DMS53 (cell line): Measurements from ENCODE around the gene GGA1.
"Not testable (repeated sequence)": the region's sequence is repeated elsewhere in the genome, so short reads cannot be mapped to it uniquely, and the experiment has no call there.

Experiments
- DNase-seq: peaks from one replicate; lab custom pipeline; 2025; lab: John Stamatoyannopoulos, UW

GGA1 gene

GRCh38 chr22:37650463-37651136 lies 42.0 kb downstream of the GGA1 start:
- no peak for DNase-seq

- no peak for DNase-seq
Measured at GRCh38 chr22:37654563-37655251, 46.1 kb downstream of the GGA1 start.

GRCh38 chr22:37655252-37655563 lies 46.6 kb downstream of the GGA1 start:
- no peak for DNase-seq

- not testable (repeated sequence) for DNase-seq
Measured at GRCh38 chr22:37656583-37656982, 47.9 kb downstream of the GGA1 start.

- DNase-seq, result peak; percentile 32
Measured at GRCh38 chr22:37657590-37658132, 49.0 kb downstream of the GGA1 start.

GRCh38 chr22:37658133-37659065 lies 49.8 kb downstream of the GGA1 start, which contains the start of gene PDXP:
Gene PDXP (plus strand): TSS chr22:37658723. CDS start chr22:37658783, 60 bp downstream.
- DNase-seq, result peak; percentile 96

- peak; percentile 23 for DNase-seq
Measured at GRCh38 chr22:37659066-37659896, 50.6 kb downstream of the GGA1 start.

GRCh38 chr22:37659897-37660708 lies 51.5 kb downstream of the GGA1 start:
- no peak for DNase-seq

- no peak for DNase-seq
Measured at GRCh38 chr22:37660709-37661045, 52.0 kb downstream of the GGA1 start.

- DNase-seq, result peak; percentile 10
Measured at GRCh38 chr22:37661160-37661924, 52.7 kb downstream of the GGA1 start.

GRCh38 chr22:37662039-37662438 lies 53.4 kb downstream of the GGA1 start:
- DNase-seq, result no peak

GRCh38 chr22:37663521-37664140 lies 55.0 kb downstream of the GGA1 start:
- DNase-seq, result no peak

GRCh38 chr22:37664249-37665101 lies 55.8 kb downstream of the GGA1 start:
- DNase-seq, result no peak

GRCh38 chr22:37665487-37665886 lies 56.9 kb downstream of the GGA1 start:
- no peak for DNase-seq

- no peak for DNase-seq
Measured at GRCh38 chr22:37669586-37669985, 61.0 kb downstream of the GGA1 start.

- no peak for DNase-seq
Measured at GRCh38 chr22:37672206-37672919, 63.7 kb downstream of the GGA1 start.

GRCh38 chr22:37672920-37673455 lies 64.4 kb downstream of the GGA1 start:
- DNase-seq, result no peak

- no peak for DNase-seq
Measured at GRCh38 chr22:37674248-37674647, 65.6 kb downstream of the GGA1 start.
